GM21619 (cell line): Measurements from ENCODE around the gene ULK4.

Experiments used
- ATAC-seq: cut with Tn5 transposase; IDR thresholded peaks from one replicate; pipeline ENCODE4 v1.9.1; 2021; ENCODE audit not compliant: unreplicated experiment

ULK4 gene

GRCh38 chr3:41241161-41241560, 720.7 kb downstream of the ULK4 start:
- ATAC-seq = no peak

GRCh38 chr3:41239587-41239986, 722.3 kb downstream of the ULK4 start:
- ATAC-seq = no peak

- ATAC-seq = no peak
These were observed 724.0 kb downstream of the ULK4 start for GRCh38 chr3:41237907-41238306.

- no peak for ATAC-seq
These were observed 725.7 kb downstream of the ULK4 start for GRCh38 chr3:41236228-41236627.

- ATAC-seq = no peak
These were observed 726.8 kb downstream of the ULK4 start for GRCh38 chr3:41234823-41235721.

- ATAC-seq = no peak
These were observed 737.6 kb downstream of the ULK4 start for GRCh38 chr3:41224120-41224806.

- ATAC-seq = no peak
These were observed 738.2 kb downstream of the ULK4 start for GRCh38 chr3:41223691-41224090.

- no peak for ATAC-seq
These were observed 738.8 kb downstream of the ULK4 start for GRCh38 chr3:41223078-41223477.

GRCh38 chr3:41222501-41222900, 739.4 kb downstream of the ULK4 start:
- no peak for ATAC-seq

GRCh38 chr3:41222012-41222411, 739.9 kb downstream of the ULK4 start:
- no peak for ATAC-seq

GRCh38 chr3:41220906-41221677, 740.8 kb downstream of the ULK4 start:
- ATAC-seq = no peak

- ATAC-seq = no peak
These were observed 742.5 kb downstream of the ULK4 start for GRCh38 chr3:41219424-41219823.

- ATAC-seq = no peak
These were observed 744.9 kb downstream of the ULK4 start for GRCh38 chr3:41216993-41217392.

GRCh38 chr3:41216422-41216821, 745.5 kb downstream of the ULK4 start:
- no peak for ATAC-seq

- ATAC-seq = no peak
These were observed 748.3 kb downstream of the ULK4 start for GRCh38 chr3:41213588-41213987.

GRCh38 chr3:41212088-41212487, 749.8 kb downstream of the ULK4 start:
- ATAC-seq = no peak

- no peak for ATAC-seq
These were observed 750.9 kb downstream of the ULK4 start for GRCh38 chr3:41210966-41211365.

GRCh38 chr3:41209646-41210045, 752.3 kb downstream of the ULK4 start:
- ATAC-seq = no peak

GRCh38 chr3:41208507-41209220, 753.2 kb downstream of the ULK4 start:
- ATAC-seq = no peak

GRCh38 chr3:41207355-41207754, 754.5 kb downstream of the ULK4 start:
- ATAC-seq = no peak

- no peak for ATAC-seq
These were observed 756.3 kb downstream of the ULK4 start for GRCh38 chr3:41205591-41205990.
